ENCODE data around the gene DCAF8.

Gene DCAF8

GRCh38 chr1:160251011-160251410 is 11.3 kb downstream of the DCAF8 start:
- ATAC-seq (ENCODE audit: low read depth) (no peak), DNase-seq (ENCODE audit: low spot score) (no peak)
- Histone ChIP-seq H3K36me3 (ENCODE audit: low read depth) (peaks cover 35% of the 10 kb centered on the region), H3K27me3 (ENCODE audit: insufficient read depth, poor library complexity, severe bottlenecking) (no peaks in the 10 kb centered on the region), H3K27ac (ENCODE audit: poor library complexity, severe bottlenecking) (no peak overlapping the region), H3K4me3 (ENCODE audit: severe bottlenecking) (no peak overlapping the region), H3K9me3 (ENCODE audit: severe bottlenecking) (no peaks in the 10 kb centered on the region), H3K4me1 (ENCODE audit: insufficient read depth, poor library complexity, severe bottlenecking) (no peaks in the 10 kb centered on the region)
- TF ChIP-seq, protein P1, sequence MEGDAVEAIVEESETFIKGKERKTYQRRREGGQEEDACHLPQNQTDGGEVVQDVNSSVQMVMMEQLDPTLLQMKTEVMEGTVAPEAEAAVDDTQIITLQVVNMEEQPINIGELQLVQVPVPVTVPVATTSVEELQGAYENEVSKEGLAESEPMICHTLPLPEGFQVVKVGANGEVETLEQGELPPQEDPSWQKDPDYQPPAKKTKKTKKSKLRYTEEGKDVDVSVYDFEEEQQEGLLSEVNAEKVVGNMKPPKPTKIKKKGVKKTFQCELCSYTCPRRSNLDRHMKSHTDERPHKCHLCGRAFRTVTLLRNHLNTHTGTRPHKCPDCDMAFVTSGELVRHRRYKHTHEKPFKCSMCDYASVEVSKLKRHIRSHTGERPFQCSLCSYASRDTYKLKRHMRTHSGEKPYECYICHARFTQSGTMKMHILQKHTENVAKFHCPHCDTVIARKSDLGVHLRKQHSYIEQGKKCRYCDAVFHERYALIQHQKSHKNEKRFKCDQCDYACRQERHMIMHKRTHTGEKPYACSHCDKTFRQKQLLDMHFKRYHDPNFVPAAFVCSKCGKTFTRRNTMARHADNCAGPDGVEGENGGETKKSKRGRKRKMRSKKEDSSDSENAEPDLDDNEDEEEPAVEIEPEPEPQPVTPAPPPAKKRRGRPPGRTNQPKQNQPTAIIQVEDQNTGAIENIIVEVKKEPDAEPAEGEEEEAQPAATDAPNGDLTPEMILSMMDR (IDR thresholded peaks at IDR 0.05; ENCODE audit: poor library complexity, severe bottlenecking): no peak

- Histone ChIP-seq H3K27me3 (ENCODE audit: insufficient read depth, poor library complexity, severe bottlenecking) (no peaks in the 10 kb centered on the region), H3K9me3 (ENCODE audit: severe bottlenecking) (no peaks in the 10 kb centered on the region), H3K36me3 (ENCODE audit: low read depth) (peaks cover 29% of the 10 kb centered on the region), H3K4me1 (ENCODE audit: insufficient read depth, poor library complexity, severe bottlenecking) (no peaks in the 10 kb centered on the region), H3K4me3 (ENCODE audit: severe bottlenecking) (no peak overlapping the region), H3K27ac (ENCODE audit: poor library complexity, severe bottlenecking) (no peak overlapping the region)
- DNase-seq (ENCODE audit: low spot score) (no peak), ATAC-seq (ENCODE audit: low read depth) (no peak)
- TF ChIP-seq, protein P1 (IDR thresholded peaks at IDR 0.05; ENCODE audit: poor library complexity, severe bottlenecking): no peak
Observed at GRCh38 chr1:160247053-160247452, 15.3 kb downstream of the DCAF8 start.

DNA sequence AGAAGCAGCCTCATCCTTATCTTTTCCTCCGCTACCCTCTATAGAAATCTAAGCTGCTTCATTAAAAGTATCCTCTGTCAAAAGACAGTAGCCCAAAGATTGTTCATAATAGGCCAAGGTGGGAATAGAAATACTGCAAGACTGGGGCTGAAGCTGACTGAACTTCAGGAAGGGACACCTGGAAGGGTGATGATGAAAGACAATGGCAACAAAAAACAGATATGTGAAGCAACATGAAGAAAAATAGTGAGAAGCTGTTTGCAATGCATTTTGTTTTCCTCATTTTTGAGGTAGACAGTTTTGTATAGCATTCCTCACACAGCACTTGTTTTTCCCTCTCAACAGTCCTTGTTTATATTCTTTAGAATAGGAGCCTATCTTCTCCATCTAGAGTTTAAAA is 16.9 kb downstream of the DCAF8 start:
- no peaks in the 10 kb centered on the region for H3K4me1 ChIP-seq (ENCODE audit: insufficient read depth, poor library complexity, severe bottlenecking)

GRCh38 chr1:160244209-160244608 is 18.1 kb downstream of the DCAF8 start:
- ATAC-seq (ENCODE audit: low read depth): no peak
- no peaks in the 10 kb centered on the region for H3K9me3 ChIP-seq (ENCODE audit: severe bottlenecking)
- no peak for DNase-seq (ENCODE audit: low spot score)

More for the DNA sequence above, 16.9 kb downstream of the DCAF8 start:
- no peak for ATAC-seq (ENCODE audit: low read depth)
- DNase-seq (ENCODE audit: low spot score): no peak
- no peaks in the 10 kb centered on the region for H3K9me3 ChIP-seq (ENCODE audit: severe bottlenecking)
- peaks cover 30% of the 10 kb centered on the region for H3K36me3 ChIP-seq (ENCODE audit: low read depth)
- H3K27ac ChIP-seq (ENCODE audit: poor library complexity, severe bottlenecking): no peak overlapping the region
- TF ChIP-seq, protein P1 (IDR thresholded peaks at IDR 0.05; ENCODE audit: poor library complexity, severe bottlenecking): no peak
- H3K4me3 ChIP-seq (ENCODE audit: severe bottlenecking): no peak overlapping the region
- H3K27me3 ChIP-seq (ENCODE audit: insufficient read depth, poor library complexity, severe bottlenecking): no peaks in the 10 kb centered on the region

GRCh38 chr1:160243767-160244166 is 18.6 kb downstream of the DCAF8 start:
- peaks cover 46% of the 10 kb centered on the region for H3K36me3 ChIP-seq (ENCODE audit: low read depth)

More at GRCh38 chr1:160244209-160244608, 18.1 kb downstream of the DCAF8 start:
- H3K4me3 ChIP-seq (ENCODE audit: severe bottlenecking): no peak overlapping the region
- no peaks in the 10 kb centered on the region for H3K27me3 ChIP-seq (ENCODE audit: insufficient read depth, poor library complexity, severe bottlenecking)
- TF ChIP-seq, protein P1 (IDR thresholded peaks at IDR 0.05; ENCODE audit: poor library complexity, severe bottlenecking): no peak
- no peak overlapping the region for H3K27ac ChIP-seq (ENCODE audit: poor library complexity, severe bottlenecking)
- H3K4me1 ChIP-seq (ENCODE audit: insufficient read depth, poor library complexity, severe bottlenecking): no peaks in the 10 kb centered on the region
- peaks cover 42% of the 10 kb centered on the region for H3K36me3 ChIP-seq (ENCODE audit: low read depth)

More at GRCh38 chr1:160243767-160244166, 18.6 kb downstream of the DCAF8 start:
- H3K27ac ChIP-seq (ENCODE audit: poor library complexity, severe bottlenecking): no peak overlapping the region
- no peaks in the 10 kb centered on the region for H3K4me1 ChIP-seq (ENCODE audit: insufficient read depth, poor library complexity, severe bottlenecking)
- H3K4me3 ChIP-seq (ENCODE audit: severe bottlenecking): no peak overlapping the region
- no peaks in the 10 kb centered on the region for H3K9me3 ChIP-seq (ENCODE audit: severe bottlenecking)
- H3K27me3 ChIP-seq (ENCODE audit: insufficient read depth, poor library complexity, severe bottlenecking): no peaks in the 10 kb centered on the region
- TF ChIP-seq, protein P1 (IDR thresholded peaks at IDR 0.05; ENCODE audit: poor library complexity, severe bottlenecking): no peak
- DNase-seq (ENCODE audit: low spot score): no peak
- ATAC-seq (ENCODE audit: low read depth): no peak
